HG03139 (cell line): ENCODE data around the gene ARL6IP4.

Source experiments
- ATAC-seq: cut with Tn5 transposase; IDR thresholded peaks from one replicate; pipeline ENCODE4 v1.9.1; 2021; ENCODE audit not compliant: unreplicated experiment

Gene ARL6IP4

DNA sequence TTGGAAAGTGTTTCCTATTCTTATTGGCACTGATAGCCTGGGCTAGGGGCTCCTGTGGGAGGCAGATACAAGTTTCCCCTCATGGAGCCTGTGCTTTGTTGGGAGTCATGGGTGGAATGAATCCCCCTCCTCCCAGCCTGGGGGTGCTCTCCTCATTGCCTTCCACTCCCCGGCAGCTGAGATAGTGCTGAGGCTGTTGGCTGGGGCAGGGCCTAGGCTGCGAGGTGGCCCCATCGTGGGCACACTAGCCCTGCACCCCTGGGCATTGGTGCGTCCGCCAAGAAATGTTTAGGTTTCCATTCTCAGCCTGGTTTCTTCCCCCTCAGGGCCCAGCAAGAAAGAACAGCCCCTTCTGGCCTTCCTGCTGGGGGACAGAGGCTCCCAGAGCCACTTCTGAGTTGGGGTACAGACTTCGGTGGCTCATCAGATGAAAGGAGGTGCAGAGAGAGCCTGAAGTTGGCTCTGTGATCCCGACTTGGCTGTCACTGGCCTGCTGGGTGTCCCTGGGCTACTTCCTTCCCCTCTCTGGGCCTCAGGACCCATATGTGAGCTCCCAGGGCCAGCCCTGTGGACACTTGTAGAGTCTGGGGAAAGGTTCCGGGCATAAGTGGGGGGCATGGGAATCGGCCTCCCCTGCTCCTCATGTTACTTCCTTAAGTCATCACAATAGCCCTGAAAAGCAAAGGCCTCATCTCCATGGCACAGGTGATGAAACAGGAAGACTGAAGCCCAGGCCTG, 2.7 kb upstream of the ARL6IP4 start:
- no peak for ATAC-seq

DNA sequence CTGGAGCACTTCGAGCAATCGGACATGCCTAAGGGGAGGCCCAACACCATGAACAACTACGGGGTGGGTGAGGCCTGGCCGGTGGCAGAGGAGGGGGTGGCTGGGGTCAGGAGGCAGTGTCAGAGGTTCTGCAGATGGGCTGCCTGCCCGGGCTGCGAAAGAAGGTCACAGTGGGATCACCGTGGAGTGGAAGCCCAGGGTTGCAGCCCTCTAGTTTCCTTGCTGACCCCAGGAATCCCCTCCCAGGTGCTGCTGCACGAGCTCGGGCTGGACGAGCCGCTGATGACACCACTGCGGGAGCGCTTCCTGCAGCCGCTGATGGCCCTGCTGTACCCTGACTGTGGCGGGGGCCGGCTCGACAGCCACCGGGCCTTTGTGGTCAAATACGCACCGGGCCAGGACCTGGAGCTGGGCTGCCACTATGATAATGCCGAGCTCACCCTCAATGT, 1.9 kb upstream of the ARL6IP4 start:
- ATAC-seq, result no peak

DNA sequence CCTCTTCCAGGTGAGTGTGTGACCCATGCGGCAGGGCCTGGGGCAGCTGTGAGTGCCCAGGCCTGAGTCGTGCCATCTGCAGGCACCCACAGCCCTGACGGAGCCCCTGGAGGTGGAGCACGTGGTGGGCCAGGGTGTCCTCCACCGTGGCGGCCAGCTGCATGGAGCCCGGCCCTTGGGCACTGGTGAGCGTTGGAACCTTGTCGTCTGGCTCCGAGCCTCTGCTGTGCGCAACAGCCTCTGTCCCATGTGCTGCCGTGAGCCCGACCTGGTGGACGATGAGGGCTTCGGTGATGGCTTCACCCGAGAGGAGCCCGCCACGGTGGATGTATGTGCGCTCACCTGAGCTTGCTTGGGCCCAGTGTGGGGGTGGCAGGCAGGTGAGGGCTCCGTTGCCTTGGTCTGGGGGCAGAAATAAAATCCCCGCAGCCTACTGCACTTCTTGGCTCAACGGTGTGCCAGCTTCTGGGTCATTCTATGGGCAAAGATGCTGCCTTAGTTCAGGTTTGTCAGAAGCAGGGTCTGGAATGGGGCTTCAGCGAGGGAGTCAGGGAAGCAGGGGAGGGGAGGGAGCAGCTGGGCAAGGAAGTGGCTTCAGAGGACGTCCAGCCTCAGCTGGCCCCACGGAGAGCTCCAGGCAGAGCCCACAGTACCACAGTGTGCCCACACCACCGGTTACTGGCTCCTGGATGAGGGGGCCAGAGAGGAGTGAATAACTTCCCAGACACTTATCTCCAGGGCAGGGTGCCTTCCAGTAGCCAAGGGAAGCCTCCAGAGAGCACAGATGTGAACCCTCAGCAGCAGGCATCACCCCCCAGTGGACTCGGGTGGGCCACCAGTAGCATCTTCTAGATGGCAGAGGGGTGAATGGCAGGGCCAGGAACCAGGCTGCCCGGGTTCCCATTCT, 1.2 kb upstream of the ARL6IP4 start:
- ATAC-seq, result no peak

DNA sequence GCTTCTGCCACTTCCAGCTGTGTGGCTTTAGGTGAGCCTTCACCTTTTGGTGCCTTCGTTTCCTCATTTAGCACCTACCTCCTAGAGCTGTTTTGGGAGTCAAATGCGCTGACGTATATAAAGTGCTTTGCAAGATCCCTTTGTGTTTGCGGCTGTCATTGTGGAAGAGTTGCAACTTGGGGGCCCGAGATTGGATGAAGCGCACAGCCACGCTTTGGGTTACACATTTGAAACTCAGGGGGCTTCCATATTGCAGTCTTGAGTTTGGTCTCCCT, 636 bp upstream of the ARL6IP4 start:
- ATAC-seq, result no peak

DNA sequence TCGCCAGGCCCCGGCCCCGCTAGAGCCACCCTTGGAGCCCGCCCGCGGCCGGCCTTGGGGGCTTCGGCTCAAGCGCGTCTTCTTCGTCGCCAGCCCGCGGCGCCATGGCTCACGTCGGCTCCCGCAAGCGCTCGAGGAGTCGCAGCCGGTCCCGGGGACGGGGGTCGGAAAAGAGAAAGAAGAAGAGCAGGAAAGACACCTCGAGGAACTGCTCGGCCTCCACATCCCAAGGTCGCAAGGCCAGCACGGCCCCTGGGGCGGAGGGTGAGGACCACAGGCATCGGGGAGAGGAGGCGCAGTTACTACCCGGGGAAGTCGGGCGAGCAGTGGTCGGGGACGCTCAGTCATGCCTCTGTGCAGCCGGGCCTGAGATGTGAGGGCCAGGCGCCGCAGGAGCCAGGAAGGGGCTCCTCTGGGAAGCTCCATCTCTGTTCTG, 573 bp downstream of the ARL6IP4 start:
- ATAC-seq, result peak; percentile 21

DNA sequence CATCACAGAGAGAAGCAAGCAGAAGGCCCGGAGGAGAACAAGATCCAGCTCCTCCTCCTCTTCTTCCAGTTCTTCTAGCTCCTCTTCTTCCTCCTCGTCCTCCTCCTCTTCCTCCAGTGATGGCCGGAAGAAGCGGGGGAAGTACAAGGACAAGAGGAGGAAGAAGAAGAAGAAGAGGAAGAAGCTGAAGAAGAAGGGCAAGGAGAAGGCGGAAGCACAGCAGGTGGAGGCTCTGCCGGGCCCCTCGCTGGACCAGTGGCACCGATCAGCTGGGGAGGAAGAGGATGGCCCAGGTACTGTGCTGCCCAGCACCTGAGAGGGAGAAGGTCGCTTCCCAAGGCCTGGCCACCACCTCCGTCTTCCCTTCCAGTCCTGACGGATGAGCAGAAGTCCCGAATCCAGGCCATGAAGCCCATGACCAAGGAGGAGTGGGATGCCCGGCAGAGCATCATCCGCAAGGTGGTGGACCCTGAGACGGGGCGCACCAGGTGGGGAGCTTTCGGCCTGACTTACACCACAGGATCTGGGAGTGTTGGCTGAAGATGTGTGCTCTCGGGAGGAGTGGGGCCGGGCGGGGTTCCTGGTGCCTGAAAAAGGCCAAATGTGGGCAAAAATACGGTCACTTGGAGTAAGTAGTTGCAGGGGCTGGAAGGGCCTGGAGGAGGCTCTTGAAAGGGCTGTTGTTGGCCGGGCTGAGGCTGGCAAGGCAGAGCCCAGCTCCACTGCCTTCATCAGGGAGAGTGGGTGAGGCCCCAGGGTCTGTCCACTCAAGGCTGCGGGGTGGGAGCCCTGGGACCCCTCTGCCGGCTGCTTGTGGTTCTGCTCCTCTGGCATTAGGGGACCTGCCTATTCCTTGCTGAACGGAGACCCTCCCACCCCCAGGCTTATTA, 1.4 kb downstream of the ARL6IP4 start:
- ATAC-seq, result no peak

DNA sequence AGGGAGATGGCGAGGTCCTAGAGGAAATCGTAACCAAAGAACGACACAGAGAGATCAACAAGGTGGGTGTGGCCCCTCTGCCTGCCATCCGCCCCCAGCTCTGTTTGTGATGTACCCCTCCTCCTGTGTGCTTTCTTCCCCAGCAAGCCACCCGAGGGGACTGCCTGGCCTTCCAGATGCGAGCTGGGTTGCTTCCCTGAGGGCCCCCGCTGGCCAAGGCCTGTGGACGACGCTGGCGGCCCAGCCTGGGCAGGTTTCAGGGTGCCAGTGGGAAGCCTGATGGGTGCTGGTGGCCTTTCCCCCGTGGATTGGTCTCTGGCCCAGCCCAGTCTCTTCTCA, 2.0 kb downstream of the ARL6IP4 start:
- ATAC-seq, result no peak

DNA sequence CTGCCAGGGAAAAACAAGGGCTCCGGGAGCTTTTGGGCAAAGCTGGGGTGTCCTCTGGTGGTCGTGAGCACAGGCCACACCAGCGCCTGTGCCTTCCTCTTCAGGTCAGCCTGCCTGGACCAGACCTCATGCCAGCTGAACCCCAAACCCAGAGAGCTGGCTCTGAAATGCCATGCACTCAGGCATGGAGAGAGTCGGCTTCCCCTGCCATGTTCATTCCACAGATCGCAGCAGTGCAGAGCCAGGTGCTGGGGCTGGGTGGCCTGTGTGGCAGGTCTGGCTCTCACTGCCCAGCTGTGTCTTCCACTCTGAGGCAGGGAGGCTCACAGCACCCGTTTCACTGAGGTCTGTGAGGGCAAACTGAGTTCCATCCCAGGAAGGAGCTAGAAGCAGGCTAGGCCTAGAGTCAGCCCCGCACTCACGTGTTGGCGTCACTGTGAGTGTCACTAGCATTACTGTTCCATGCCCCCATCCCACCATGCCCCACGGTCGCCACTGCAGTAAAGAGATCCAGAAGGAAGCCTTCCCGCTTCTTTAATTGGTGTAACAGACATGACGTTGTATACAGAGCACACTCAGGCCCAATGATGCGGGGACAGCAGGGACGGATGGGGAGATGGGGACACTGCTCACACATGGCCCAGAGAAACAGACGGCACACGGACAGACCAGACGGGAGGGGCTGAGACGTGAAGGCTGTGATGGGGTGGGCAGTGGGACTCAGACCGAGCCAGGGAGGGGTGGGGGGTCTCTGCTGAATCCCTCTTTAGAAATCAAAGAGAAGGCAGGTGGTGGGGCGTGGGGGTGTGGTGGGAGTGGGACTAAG, 2.7 kb downstream of the ARL6IP4 start:
- ATAC-seq, result no peak

DNA sequence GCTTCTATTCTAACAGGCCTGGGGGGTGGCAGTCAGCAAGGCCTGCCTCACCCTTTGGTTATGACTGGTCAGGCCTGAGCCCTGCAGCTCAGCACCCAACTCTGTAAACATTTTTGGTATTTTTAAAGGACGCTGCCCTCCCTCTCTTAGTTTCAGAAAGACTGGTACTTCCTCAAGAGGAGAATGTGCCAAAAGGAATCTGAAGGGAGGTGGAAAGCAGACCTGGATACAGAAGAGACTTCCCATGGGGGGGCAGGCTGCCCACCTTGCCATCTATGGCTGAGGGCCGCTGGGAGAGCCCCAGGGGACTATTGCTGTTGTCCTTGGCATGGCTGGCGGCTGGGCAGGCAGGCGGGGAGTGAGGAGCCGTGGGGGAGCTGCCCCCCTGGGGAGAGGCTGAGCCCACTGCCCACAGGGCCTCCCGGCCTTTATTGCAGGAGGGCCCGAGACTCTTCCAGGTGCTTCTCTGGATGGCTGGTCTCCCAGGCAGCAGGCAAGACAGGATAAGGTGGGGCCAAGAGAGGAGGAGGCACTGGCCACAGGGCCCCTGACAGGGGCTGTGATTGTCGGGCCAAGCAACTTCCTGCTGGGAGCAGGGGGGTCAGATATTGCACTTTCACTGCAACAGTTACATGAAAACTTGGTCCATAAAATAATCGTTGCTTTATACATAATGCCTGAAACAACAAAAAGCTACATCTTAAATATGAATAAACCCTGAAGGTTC, 3.5 kb downstream of the ARL6IP4 start:
- no peak for ATAC-seq

DNA sequence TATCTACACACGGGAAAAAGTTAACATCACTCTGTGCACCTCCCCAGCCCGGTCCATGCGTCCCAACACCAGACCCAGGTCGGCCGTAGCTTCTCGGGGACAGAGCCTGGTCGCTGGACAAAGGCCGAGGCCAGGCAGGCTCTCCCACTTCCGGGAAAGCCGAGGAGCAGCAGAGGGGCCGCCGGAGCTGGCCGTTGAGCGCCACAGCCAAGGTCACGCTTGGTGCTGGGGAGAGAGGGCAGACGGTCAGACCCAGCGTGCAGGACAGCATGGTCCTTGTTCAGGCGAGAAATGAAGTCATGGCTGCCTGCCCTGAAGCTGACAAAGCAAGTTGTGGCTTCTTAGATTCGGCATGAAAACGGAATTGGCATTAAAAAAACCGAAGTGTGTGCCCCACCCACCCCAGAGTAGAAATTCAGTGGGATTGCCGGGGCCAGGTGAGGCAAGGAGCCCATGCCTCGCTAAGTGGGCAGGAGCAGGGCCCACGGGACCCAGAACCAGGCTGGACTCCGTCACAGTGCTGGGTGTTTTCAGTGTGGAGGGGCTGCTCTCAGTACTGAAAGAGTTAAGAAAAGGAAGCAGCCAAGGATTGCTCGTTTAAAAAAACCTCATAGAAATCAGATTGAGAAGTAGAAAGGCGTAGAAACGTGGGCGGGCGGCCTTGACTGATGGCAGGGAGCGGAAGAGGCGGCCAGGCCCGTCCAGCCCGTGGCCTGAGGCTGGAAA, 4.3 kb downstream of the ARL6IP4 start:
- no peak for ATAC-seq

DNA sequence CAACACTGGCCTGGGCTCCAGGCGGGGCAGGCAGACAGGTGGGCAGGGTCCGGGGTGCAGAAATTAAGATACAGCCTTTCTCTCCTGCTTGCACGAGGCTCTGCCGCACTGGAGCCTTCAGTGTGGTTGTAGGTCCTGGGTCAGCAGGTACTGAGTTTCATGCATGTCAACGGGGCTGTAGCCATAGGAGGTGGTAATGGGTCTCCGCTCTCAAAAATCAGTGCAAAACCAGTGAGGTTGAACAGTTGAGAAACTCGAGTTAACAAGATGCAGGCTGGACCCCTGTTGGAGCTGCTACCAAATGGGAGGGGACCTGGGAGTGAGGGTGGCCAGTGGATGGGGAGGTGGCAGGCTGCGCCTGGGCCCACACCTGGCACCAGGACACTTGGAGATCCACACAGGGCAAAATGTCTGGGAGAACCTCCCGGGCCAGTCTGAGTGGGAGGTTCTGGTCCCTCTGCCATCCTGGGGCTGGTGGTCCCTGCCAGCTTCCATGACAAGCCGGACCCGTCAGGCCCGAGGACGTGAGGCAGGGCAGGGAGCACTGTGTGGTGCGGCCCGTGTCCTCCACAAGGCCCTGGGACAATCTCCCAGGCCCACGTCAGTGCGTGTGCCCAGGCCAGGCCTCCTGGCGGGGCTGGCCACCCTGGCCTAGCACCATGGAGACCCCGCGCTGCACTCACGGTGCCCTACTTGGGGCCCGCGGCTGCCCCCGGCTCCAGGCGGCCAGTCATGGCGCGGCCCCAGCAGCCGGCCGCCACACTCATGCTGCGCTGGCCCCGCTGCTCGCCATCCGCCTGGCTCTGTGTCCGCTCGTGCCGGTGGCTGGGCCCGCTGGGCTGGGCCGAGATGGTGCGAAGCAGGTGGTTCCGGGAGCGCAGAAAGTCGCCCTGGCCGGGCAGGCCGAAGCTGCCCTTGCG, 5.1 kb downstream of the ARL6IP4 start:
- no peak for ATAC-seq

DNA sequence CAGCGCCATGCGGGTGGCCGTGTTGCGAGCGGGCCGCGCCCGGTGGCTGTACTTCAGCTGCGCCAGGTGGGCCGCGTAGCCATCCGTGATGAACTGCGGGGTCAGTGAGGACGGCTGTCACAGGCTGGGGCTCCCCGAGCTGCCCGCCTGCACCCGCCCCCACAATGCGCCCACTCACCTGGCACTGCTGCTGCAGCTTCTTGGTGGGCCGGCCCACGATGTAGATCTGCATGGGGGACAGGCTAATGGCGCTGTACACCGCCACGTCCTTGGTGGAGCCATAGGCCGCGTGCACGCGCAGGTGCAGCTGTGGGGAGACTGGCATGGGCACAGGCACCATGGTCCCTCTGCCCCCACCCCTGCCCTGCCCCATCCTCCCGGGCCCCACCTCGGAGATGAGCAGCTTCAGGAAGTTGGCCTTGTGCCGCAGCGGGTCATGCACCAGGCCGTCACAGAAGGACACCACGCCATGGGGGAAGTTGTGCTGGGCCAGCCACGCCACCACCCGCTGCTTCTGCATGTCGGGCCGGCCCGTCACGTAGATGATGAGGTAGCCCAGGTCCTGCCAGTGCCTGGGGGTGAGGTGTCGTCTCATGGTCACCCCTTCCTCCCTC, 5.9 kb downstream of the ARL6IP4 start:
- no peak for ATAC-seq

DNA sequence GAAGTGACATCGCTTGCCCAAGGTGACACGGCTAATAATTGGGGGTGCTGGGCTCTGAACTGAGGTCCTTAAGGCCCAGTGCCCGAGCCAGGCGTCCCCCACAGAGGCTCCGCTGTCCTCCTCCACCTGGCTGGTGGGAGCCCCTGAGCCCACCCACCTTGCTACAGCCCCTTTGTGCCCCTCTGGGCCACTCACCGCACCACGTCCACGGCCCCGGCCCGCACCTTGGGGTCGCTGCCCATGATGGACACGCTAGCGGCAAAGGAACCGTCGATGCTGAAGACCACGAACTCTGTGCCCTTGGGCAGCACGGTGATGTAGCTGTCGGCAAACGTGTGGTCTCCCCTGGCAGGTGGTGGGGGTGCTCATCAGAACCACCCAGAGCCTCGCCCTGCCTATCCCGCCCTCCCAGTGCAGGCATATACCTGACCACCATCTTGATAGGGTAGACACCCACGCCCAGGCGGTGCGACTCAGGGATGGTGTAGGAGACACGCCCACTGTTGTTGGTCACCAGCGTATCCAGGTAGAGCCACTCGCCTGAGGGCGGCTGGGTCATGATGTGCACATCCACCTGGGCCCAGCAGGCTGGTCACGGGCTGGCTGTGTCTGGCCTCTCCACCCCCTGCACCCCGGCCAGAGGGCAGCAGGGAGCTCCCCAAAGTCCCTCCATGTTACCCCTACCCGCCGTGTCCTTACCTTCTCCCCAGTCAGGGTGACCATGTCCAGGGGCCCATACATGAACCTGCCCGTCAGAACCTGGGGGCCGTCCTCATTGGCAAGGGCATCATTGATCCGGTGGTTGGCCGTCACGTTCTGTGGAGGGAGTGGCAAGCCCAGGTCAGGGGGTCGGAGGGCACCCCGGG, 6.8 kb downstream of the ARL6IP4 start:
- ATAC-seq, result no peak

DNA sequence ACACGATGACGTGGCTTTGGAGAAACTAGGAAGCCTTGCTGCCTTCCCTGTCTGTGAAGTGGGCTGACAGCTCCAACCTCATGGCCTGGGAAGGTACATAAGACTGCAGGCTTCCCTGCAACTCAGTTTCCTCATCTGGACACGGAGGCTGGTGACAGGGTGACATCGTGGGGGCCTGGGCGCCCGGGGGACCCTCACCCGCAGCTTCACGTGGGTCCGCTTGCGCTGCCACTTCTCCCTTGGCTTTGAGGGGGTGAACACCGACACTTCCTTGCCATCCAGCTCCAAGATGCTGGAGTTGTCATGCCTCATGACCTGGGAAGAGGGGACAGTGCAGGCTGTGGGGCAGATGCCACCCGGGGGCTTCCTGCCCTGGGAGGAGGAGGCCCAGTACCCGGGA, 7.6 kb downstream of the ARL6IP4 start:
- ATAC-seq, result no peak

DNA sequence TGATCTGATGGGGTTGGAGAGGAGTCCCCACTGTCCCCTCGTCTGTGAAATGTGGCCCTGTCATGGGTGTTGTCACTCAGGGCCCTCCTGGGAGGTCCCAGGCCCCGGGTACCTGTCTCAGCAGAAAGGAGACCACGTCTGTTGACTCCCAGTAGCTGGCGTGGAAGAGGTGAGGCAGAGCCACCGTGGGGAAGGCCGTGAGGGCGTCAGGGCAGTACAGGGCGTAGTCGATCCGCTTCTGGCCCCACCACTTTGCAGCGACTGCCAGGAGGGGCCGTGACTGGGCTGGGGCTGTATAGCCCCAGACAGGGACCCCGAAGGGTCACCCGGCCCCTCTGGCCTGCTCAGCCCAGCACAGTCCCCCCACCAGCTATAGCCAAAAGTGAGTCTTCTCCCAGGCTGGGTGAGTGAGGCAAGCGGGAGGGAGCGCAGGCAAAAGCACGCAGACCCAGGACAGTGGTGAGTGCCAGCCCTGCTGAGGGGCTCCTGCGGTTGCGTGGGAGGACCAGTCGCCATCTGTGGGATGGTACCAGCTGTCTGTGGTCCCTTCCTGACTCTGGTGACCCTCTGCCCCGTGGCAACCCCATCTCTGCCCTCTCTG, 8.2 kb downstream of the ARL6IP4 start:
- ATAC-seq, result no peak

DNA sequence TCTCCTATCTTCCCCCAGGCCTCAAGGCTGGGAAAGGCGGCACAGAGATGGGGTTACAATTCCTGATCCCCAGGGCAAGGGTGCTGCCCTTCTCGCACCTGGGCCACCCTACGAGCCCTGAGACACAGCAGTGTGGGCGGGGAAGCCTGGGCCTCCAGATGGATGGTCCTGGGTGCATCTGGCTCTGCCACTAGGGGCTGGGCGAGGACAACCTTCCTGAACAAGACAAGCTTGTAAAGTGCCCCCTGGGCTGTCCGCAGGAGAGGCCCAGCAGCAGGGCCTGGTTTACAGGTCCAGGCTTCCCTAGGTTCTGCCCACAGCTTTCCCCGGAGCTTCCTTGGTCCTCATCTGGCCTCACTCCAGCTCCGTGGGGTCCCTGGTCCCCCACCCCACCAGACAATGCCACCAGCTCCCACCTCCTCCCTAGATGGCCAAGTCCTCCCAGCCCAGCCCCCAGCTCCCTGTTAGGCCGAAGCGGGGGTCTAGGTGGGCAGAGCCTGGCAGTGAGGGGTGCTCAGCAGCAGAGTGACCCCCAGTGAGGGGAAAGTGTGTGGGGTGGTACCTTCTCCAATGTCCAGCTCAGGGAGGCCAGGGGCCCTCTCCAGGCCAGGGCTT, 8.9 kb downstream of the ARL6IP4 start:
- no peak for ATAC-seq
